NCI-H2107 treated with DMSO at 0.1 percent for 48 hours (cell line): Measurements from ENCODE around the gene RASGRF2.

ENCODE experiments used
- DNase-seq: peaks from one replicate; lab custom pipeline; 2025; ENCODE audit not compliant: unreplicated experiment; lab: John Stamatoyannopoulos, UW

Gene RASGRF2

GRCh38 chr5:81128416-81128815 is 168.3 kb downstream of the RASGRF2 start:
- no peak for DNase-seq

- no peak for DNase-seq
Measured at GRCh38 chr5:81132381-81132780, 172.2 kb downstream of the RASGRF2 start.

GRCh38 chr5:81134066-81134465 is 173.9 kb downstream of the RASGRF2 start:
- DNase-seq = no peak

- no peak for DNase-seq
Measured at GRCh38 chr5:81134566-81134965, 174.4 kb downstream of the RASGRF2 start.

- DNase-seq = no peak
Measured at GRCh38 chr5:81136557-81136956, 176.4 kb downstream of the RASGRF2 start.

- DNase-seq = no peak
Measured at GRCh38 chr5:81137833-81138232, 177.7 kb downstream of the RASGRF2 start.

GRCh38 chr5:81140441-81140840 is 180.3 kb downstream of the RASGRF2 start:
- DNase-seq = no peak

- DNase-seq = no peak
Measured at GRCh38 chr5:81140943-81141342, 180.8 kb downstream of the RASGRF2 start.

- no peak for DNase-seq
Measured at GRCh38 chr5:81142108-81142507, 181.9 kb downstream of the RASGRF2 start.

- DNase-seq = no peak
Measured at GRCh38 chr5:81145329-81145935, 185.3 kb downstream of the RASGRF2 start.

GRCh38 chr5:81146031-81146430 is 185.9 kb downstream of the RASGRF2 start:
- DNase-seq = peak; percentile 11

- no peak for DNase-seq
Measured at GRCh38 chr5:81147011-81147885, 187.1 kb downstream of the RASGRF2 start.

- no peak for DNase-seq
Measured at GRCh38 chr5:81147886-81148571, 187.9 kb downstream of the RASGRF2 start.

GRCh38 chr5:81151546-81151945 is 191.4 kb downstream of the RASGRF2 start:
- no peak for DNase-seq

GRCh38 chr5:81154725-81155124 is 194.6 kb downstream of the RASGRF2 start:
- DNase-seq = no peak

- no peak for DNase-seq
Measured at GRCh38 chr5:81156732-81157131, 196.6 kb downstream of the RASGRF2 start.

GRCh38 chr5:81161012-81161601 is 200.9 kb downstream of the RASGRF2 start:
- DNase-seq = no peak

GRCh38 chr5:81162501-81162900 is 202.3 kb downstream of the RASGRF2 start:
- DNase-seq = no peak

GRCh38 chr5:81163651-81164050 is 203.5 kb downstream of the RASGRF2 start:
- no peak for DNase-seq

- no peak for DNase-seq
Measured at GRCh38 chr5:81164476-81164875, 204.3 kb downstream of the RASGRF2 start.

GRCh38 chr5:81164936-81165335 is 204.8 kb downstream of the RASGRF2 start:
- DNase-seq = no peak
